ENCODE measurements around the gene GGTLC1.

Gene GGTLC1

DNA sequence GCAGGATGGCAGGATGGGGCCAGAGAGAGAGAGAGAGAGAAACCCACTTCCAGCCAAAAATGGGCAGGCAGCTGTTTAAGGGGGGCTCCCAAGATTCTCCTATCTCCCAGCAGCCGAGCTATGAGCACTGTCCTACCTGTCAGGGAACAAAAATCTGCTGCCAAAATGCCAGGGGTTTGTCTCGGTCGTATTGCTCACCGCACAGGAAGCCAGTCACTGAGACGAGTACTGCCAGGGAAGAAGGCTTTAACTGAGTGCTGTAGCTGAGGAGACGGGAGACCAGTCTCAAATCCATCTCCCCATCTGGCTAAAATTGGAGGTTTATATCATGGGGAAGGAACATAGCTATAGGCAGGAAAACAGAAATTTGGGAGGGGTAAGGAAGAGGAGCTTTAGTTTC is 22.3 kb downstream of the GGTLC1 start:
- DNase-seq (ENCODE audit: low read depth, low spot score) = no peak

DNA sequence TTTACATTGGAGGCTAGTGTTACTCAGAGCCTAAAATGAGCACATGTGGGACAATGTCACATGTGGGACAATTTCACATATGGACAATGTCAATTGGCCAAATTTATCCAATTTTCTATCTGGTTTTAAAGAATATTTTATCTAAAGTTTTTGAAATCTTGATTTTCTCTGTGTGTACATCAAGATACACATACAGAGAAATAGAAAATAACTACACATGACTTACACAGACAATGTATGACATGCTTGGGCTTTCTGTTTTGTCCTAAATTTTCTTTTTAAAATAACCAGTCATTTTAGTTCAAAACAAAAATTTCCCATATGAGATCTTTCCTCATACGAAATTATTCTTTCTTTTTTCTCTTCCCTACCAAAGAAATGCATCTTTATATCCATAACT is 24.6 kb downstream of the GGTLC1 start:
- no peak for DNase-seq (ENCODE audit: low read depth, low spot score)

DNA sequence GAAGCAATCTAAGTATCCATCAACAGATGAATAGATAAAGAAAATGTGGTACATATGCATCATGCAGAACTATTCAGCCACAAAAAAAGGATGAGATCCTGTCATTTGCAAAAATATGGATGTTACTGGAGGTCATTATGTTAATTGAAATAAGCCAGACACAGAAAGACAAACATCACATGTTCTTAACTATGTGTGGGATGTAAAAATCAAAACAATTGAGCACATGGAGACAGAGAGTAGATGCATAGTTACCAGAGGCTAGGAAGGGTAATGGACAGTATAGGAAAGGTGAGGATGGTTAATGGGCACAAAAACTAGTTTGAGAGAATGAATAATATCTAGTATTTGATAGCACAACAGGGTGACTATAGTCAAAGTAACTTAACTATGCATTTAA is 26.3 kb downstream of the GGTLC1 start:
- DNase-seq (ENCODE audit: low read depth, low spot score) = no peak

DNA sequence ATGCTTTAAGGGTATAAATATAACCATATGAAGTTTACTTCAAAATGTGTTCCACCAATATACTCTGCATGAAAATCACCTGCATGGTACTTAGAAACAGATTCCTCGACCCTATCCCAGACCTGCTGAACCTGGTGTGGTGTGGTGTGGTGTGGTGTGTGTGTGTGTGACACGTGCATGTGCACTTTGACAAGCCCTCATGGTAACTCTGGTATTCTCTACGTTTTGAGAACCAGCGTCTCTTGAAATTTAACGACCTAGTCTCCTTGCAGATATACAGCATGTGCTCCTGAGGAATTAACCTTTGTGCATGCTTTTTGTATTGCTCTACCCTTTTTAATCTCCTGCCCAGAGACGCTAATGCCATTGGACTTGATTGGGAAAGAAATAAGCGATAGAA is 29.5 kb downstream of the GGTLC1 start:
- no peak for DNase-seq (ENCODE audit: low read depth, low spot score)

DNA sequence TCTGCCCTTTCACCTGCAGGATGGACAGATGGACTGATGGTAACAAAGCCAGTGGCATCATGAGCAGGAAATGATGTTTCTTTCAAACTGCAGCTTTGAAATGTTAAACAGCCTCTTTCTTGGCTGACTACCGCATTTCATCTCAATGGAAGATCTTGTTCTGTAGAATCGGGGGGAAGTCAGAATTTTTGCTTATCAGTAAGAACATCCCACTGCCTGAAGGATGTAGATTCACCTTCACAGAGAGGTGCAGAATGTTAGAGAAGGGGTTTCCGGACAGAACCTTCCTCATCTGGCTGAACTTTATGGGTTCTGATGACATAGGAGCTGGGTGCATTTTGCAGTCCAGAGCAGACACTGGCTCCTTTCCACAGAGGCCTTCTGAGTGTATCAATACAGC is 32.7 kb downstream of the GGTLC1 start:
- DNase-seq (ENCODE audit: low read depth, low spot score) = no peak

DNA sequence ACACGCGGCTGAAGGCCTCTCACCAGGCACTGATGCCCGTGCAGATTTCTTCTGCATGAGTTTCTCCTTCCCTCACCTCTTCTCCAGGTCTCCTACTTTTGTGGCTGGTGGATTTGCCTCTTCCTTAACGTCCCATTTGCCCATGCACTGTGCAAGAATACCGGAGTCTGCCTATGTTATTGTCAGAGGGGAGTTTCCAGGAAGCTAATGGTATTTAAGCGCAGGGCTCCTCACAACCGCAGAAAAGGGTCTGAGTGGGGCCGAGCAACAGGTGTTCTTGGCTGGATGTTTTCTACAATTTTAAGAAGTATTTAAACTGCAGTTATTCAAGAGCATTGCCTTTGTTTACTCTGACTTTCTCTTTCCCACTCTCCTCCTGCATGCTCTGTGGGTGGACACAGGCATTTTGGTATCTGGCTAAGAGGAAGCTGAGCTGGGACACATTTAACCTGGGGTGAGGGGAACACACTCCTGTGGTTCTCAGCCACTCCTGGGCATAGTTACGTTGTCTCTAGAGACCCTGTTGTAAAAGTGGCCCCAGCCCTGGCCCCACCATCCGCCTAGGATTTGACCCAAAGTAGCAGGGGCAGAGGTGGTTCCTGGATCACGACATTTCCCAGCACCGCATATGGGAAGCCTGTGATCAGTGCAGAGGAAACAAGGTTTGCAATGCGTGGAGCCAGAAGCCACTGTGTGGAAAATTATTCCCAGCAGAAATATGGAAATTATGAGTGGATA is 34.4 kb downstream of the GGTLC1 start:
- DNase-seq (ENCODE audit: low read depth, low spot score) = no peak

DNA sequence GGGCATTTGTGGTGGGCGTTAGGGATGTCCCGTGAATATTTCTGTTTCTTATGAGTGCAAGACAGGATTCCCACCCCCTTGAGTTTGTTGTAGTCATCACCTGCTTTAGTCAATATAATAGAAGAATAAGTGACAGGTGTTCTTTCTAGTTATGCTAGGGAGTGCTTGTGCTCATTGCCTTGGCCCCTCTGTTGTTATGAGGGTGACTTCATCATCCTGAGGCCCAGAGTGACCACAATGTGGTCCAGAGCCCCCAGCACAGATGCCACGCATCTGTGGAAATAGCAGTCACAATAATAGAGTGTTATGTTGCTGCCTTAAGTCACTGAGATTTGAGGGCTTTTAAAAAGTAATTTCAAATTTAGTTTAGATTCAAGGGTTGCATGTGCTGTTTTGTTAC is 42.4 kb downstream of the GGTLC1 start:
- no peak for DNase-seq (ENCODE audit: low read depth, low spot score)

DNA sequence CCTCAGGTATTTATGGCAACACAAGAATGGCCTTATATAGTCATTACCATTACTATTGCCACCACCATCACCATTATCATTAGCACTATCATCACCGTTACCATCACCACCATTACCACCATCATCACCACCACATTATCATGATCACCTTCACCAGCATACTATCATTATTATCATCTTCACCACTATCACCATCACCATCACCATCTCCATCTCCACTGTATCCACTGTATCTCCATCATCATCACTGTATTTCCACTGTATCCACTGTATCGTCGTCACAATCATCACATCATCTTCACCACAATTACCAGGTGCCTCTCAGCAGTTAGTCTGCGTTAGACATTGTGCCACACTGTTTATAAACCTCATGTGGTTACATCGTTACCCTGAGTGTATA is 45.3 kb downstream of the GGTLC1 start:
- no peak for DNase-seq (ENCODE audit: low read depth, low spot score)

DNA sequence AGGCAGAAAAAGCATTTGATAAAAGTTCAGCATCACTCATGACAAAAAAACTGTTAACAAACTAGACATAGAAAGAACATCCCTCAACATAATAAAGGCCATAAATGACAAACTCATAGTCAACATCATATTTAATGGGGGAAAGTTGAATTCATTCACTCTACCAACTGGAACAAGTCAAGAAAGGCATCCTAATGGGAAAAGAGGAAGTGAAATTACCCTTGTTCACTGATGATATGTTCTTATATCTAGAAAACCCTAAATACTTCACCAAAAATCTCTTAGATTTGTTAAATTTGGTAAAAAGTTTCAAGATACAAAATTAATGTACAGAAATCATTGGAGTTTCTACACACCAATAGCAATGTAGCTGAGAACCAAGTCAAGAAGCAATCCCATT is 48.9 kb downstream of the GGTLC1 start:
- DNase-seq (ENCODE audit: low read depth, low spot score) = no peak

DNA sequence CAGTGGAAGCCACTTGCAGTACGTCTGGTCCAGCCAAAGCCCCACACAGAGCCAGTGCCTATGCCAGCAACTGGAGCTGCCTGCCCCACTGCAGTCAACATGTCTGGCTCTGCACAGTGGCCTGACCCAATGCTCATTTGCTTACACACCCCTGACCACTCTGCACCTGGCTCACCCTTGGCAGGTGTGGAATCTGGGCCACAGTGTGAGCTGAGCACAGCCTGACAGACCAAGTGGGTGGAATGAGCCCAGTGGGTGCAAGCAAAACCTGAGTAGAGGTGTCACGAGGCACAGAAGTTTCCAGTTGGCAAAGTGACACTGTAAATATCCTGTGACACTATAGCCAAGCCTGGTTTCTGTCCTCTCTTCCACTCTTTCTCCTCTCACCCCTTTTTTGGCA is 49.5 kb downstream of the GGTLC1 start:
- no peak for DNase-seq (ENCODE audit: low read depth, low spot score)

DNA sequence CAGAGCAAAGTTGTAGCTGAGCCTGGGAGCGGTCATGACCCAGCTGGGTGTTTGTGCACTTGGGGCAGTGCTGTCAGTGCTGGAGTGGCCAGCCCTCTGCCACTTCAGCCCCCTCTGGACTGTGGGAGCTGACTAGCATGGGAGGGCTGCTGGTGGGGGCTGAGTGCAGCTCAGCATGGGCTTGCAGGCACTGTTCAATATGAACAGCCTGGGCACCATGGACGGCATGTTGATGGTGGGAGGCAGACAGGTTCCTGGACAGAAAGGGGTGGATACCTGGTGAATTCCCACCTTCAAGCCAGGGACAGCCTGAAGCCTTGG is 50.5 kb downstream of the GGTLC1 start:
- no peak for DNase-seq (ENCODE audit: low read depth, low spot score)

DNA sequence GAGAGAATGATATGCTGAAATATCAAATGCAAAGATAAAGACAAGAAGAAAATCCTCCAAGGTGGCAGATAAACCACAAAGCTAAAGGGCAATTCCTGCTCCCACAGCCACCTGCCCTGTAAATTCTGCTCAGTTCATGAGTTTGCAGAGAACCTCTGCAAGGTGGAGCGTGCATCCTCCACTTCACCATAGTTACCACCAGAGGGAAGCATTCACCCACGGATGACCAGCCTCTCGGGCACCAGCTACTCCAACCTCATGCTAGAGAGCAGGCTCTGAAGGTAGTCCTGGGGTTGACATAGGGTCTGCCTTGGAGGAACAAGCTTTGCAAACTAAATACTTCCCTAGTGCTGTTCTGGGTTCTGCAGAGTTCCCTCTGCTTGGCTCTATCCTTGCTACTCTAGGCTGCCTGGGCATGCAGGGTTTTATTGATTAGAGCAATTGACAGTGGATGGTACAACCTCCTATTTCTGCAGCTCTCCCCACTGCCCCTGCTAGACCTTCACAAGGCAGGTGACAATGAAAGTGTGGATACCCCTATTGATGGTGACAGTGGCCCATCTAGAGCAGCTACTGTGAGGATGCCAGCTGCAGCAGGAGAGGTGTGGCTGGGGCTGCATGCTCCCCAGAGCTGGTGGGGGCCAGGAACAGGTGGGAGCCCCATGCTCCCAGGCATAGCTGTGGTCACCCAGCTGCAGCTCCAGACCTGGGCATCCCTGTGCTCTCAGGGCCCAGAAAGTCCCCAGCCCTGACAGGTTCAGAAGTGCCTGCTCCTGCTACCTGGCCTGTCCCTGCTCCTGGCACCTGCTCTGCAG is 51.1 kb downstream of the GGTLC1 start:
- DNase-seq (ENCODE audit: low read depth, low spot score) = no peak

Measured in iPS DF 19.7 (cell line).